ENCODE data around the gene RDH8. TPM values are rescaled to one million over a fixed set of nuclear protein-coding genes. Genes with fewer than 3 reads are reported as not detected.

The RDH8 gene
- total and polyA plus RNA-seq, 2 of the 4 experiments (the other 2 are of a cell fraction): 0.18 TPM; not detected in 1

DNA sequence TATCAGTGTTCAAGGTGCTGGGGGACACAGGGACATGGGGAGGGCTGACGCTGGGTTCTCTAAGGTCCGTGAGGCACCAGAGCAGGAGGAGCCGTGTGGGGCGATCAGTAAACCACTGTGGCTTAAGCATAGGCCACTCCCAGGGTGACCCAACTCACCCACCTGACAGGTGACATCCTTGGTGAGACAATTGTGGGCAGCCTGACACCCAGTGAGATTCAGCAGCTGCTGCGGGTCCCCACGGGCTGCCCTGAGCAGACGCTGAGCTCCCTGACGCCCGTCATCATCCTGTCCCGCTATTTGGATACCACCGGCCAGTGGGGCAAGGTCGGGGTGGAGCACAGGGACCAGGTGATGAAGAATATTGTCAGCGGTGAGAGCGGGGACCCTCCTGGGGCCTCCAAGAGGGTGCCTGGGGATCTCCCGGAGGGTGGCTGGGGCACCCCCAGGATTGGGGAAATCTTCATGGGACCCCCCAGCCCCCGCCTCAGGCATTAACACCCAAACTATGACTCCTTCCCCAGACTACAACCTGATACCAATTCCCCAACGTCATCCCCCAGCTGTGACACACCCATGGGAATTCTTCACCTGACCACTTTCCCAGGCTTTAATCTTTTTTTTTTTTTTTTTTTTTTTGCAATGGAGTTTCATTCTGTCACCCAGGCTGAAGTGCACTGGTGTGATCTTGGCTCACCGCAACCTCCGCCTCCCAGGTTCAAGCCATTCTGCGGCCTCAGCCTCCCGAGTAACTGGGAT lies 39.5 kb downstream of the RDH8 start:
- Histone ChIP-seq H3K4me3 (ENCODE audit: insufficient read depth, low read depth, low read length) (no peak overlapping the region), H4K8ac (ENCODE audit: low read depth in 2 of 2, low read length in 2 of 2) (no peak overlapping the region), H4K91ac (ENCODE audit: insufficient read depth, low read depth, low read length) (no peak overlapping the region), H2AFZ (replicated peaks; ENCODE audit: low read length, poor library complexity) (no peak overlapping the region), H3K79me1 (ENCODE audit: low read depth in 1 of 2, low read length in 2 of 2) (no peaks in the 10 kb centered on the region), H3K18ac (ENCODE audit: low read depth, low read length) (no peak overlapping the region), H3K14ac (replicated peaks; ENCODE audit: low read depth, low read length) (no peak overlapping the region), H2BK120ac (ENCODE audit: low read depth, low read length) (no peak overlapping the region), H4K20me1 (ENCODE audit: insufficient read depth, low read length) (no peaks in the 10 kb centered on the region), H3K27ac (ENCODE audit: insufficient read depth, low read length) (no peak overlapping the region), H3K9me1 (ENCODE audit: insufficient read depth, low read length) (no peaks in the 10 kb centered on the region), H2BK20ac (ENCODE audit: low read depth, low read length) (no peak overlapping the region), H3K4me1 (ENCODE audit: control insufficient read depth, insufficient read depth, low read length) (no peaks in the 10 kb centered on the region), H3K27me3 (ENCODE audit: control insufficient read depth, insufficient read depth, low read length) (peaks cover 12% of the 10 kb centered on the region), H3K36me3 (ENCODE audit: control insufficient read depth, insufficient read depth, low read length) (no peaks in the 10 kb centered on the region), H2BK5ac (ENCODE audit: low read depth, low read length, poor library complexity, severe bottlenecking) (no peak overlapping the region), H2BK15ac (ENCODE audit: low read depth, low read length) (no peak overlapping the region), H2AK5ac (ENCODE audit: low read depth, low read length) (no peak overlapping the region), H2AK9ac (replicated peaks; ENCODE audit: low read depth, low read length, poor library complexity) (no peak overlapping the region), H3K4ac (ENCODE audit: low read depth, low read length) (no peak overlapping the region), H3K9ac (ENCODE audit: low read depth, low read length) (no peak overlapping the region), H3K23ac (ENCODE audit: low read depth, low read length) (no peak overlapping the region), H3K56ac (ENCODE audit: extremely low read depth, insufficient read depth, low read length) (no peak overlapping the region), H3K4me2 (ENCODE audit: low read depth, low read length) (no peak overlapping the region), H4K5ac (ENCODE audit: low read depth, low read length) (no peak overlapping the region), H3K9me3 (ENCODE audit: control insufficient read depth, insufficient read depth, low read length) (no peaks in the 10 kb centered on the region)
- dilution Hi-C loops (cut with HindIII; ENCODE audit: low sequenced_read_pairs, unreplicated experiment) (no loop called here), in situ Hi-C loops (cut with MboI; ENCODE audit: low sequenced_read_pairs) (loop anchor here (25.0 kb wide), 1 partner anchor 915 kb away; the partner anchor contains the start of genes OR7G3 and ZNF317), intact Hi-C loops (cut with micrococcal nuclease) (no loop called here)
- DNase-seq (no peak), ATAC-seq (ENCODE audit: low read depth) (no peak)
- CTCF ChIA-PET: no interaction called here
- POLR2A ChIA-PET (ENCODE audit: unreplicated experiment): no interaction called here
- TF ChIP-seq, protein P1, sequence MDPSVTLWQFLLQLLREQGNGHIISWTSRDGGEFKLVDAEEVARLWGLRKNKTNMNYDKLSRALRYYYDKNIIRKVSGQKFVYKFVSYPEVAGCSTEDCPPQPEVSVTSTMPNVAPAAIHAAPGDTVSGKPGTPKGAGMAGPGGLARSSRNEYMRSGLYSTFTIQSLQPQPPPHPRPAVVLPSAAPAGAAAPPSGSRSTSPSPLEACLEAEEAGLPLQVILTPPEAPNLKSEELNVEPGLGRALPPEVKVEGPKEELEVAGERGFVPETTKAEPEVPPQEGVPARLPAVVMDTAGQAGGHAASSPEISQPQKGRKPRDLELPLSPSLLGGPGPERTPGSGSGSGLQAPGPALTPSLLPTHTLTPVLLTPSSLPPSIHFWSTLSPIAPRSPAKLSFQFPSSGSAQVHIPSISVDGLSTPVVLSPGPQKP (IDR thresholded peaks at IDR 0.05; ENCODE audit: borderline replicate concordance, low read depth, low read length): no peak
- TF ChIP-seq POLR2A (IDR thresholded peaks at IDR 0.05; ENCODE audit: low read depth, low read length) (no peak), BHLHE40 (IDR thresholded peaks at IDR 0.05; ENCODE audit: low read depth, low read length) (no peak), RFX5 (IDR thresholded peaks at IDR 0.05; ENCODE audit: low read depth, low read length) (no peak), RAD21 (IDR thresholded peaks at IDR 0.05; ENCODE audit: low read length) (no peak), RCOR1 (IDR thresholded peaks at IDR 0.05; ENCODE audit: insufficient replicate concordance, low read length) (no peak), FOS (IDR thresholded peaks at IDR 0.05; ENCODE audit: low read depth, low read length) (no peak), CEBPB (IDR thresholded peaks at IDR 0.05; ENCODE audit: low read depth, low read length) (no peak), SMC3 (IDR thresholded peaks at IDR 0.05; ENCODE audit: low read depth, low read length) (no peak), NFE2L2 (IDR thresholded peaks at IDR 0.05; ENCODE audit: low read depth, low read length) (no peak), USF2 (IDR thresholded peaks at IDR 0.05; ENCODE audit: low read depth, low read length) (no peak), MAFK (IDR thresholded peaks at IDR 0.05; ENCODE audit: low read depth, low read length) (no peak), MXI1 (IDR thresholded peaks at IDR 0.05; ENCODE audit: borderline replicate concordance, low read depth, low read length) (no peak), MAZ (IDR thresholded peaks at IDR 0.05; ENCODE audit: borderline replicate concordance, low read depth, low read length) (no peak)
- TF ChIP-seq, protein P2, sequence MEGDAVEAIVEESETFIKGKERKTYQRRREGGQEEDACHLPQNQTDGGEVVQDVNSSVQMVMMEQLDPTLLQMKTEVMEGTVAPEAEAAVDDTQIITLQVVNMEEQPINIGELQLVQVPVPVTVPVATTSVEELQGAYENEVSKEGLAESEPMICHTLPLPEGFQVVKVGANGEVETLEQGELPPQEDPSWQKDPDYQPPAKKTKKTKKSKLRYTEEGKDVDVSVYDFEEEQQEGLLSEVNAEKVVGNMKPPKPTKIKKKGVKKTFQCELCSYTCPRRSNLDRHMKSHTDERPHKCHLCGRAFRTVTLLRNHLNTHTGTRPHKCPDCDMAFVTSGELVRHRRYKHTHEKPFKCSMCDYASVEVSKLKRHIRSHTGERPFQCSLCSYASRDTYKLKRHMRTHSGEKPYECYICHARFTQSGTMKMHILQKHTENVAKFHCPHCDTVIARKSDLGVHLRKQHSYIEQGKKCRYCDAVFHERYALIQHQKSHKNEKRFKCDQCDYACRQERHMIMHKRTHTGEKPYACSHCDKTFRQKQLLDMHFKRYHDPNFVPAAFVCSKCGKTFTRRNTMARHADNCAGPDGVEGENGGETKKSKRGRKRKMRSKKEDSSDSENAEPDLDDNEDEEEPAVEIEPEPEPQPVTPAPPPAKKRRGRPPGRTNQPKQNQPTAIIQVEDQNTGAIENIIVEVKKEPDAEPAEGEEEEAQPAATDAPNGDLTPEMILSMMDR (conservative IDR thresholded peaks at IDR 0.05; ENCODE audit: low read depth, low read length): no peak
- 43% methylated on average over 5 of the region's 21 CpGs; no CpG with 5 or more reads in 1 of the 2 experiments for WGBS, 2 experiments (ENCODE audit: extremely low coverage in 2 of 2, insufficient read length in 1 of 2)
- BruUV-seq (replicated peaks): no TSS peak
